LNCaP clone FGC (cell line): ENCODE results near the gene GPRC5D.

ENCODE experiments used
- DNase-seq: peaks from one replicate; pipeline ENCODE4 v3.0.0-alpha.2; 2011; ENCODE audit warnings: low read depth
- H3K4me3 ChIP-seq: 2 replicates; pipeline ENCODE4 v1.5.1; 2011; ENCODE audit warnings: mild to moderate bottlenecking, low read depth, low read length, control low read depth
- CTCF ChIP-seq: IDR thresholded peaks from 2 replicates; pipeline ENCODE4 v1.5.1; 2012; ENCODE audit warnings: mild to moderate bottlenecking; ENCODE audit not compliant: control insufficient read depth, insufficient read depth; ENCODE audit errors: extremely low read depth

Gene GPRC5D

GRCh38 chr12:12952036-12952435 is at the start of gene GPRC5D:
TSS of gene GPRC5D (minus strand) at chr12:12952170. CDS start at chr12:12950384, 1,786 bp downstream.
- H3K4me3 ChIP-seq = no peak within 1 kb of the TSS
- no peak for TF ChIP-seq CTCF
- no peak for DNase-seq

- no peak for DNase-seq
- peak overlapping the region; percentile 85 for H3K4me3 ChIP-seq
- TF ChIP-seq CTCF = no peak
Observed at GRCh38 chr12:13001775-13002040, 49.7 kb upstream of the GPRC5D start.

DNA sequence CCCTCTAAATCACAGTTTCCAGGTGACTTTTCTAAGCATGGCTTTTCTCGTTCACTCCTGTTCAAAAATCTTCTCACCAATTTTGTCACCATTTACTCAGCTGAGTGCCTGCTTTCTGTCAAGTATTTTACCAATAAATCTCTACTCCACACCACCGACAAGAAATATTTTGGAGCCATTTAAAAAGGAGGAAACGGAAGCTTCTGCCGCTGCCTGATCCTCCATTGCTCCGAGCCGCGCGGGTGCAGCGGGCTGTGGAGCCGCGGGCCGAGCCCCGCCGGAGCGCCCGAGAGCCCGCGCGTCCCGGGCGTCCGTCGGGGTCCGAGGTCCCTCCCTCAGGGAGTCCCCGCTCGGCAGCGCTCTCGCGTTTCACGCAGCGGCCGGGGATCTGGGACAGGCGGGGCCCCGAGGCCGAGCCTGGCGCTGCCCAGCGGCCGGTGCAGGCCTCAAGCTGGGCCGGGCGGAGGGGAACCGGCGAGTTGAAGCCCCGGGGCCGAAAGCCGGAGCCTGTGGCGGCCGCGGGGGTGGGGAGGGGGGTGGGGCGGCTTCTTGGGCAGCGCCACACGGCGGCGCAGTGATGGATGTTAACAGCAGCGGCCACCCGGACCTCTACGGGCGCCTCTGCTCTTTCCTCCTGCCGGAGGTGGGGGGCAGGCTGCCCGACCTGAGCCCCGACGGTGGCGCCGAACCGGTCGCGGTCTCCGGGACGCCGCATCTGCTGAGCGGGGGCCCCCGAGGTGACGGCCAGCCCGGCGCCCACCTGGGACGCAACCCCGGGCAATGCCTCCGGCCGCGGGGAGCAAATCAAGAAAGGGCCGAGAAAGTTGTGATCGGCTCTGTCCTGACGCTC is 49.2 kb upstream of the GPRC5D start:
- TF ChIP-seq CTCF = peak; percentile 14; the same call in 1 of the 2 replicates
- H3K4me3 ChIP-seq = peak overlapping the region; percentile 85
- DNase-seq = no peak

GRCh38 chr12:13000616-13000924 is 48.6 kb upstream of the GPRC5D start:
- DNase-seq = no peak
- TF ChIP-seq CTCF = no peak
- H3K4me3 ChIP-seq = peak overlapping the region; percentile 85

- no peak for TF ChIP-seq CTCF
- H3K4me3 ChIP-seq = peak within 1 kb of the TSS; percentile 85
- no peak for DNase-seq
Observed at GRCh38 chr12:12999959-13000615, 48.1 kb upstream of the GPRC5D start, which contains the start of gene HEBP1. TSS of gene HEBP1 (minus strand) at chr12:13000265. CDS start at chr12:13000114, 151 bp downstream.

GRCh38 chr12:12999271-12999958 is 47.4 kb upstream of the GPRC5D start:
- H3K4me3 ChIP-seq = peak overlapping the region; percentile 85
- TF ChIP-seq CTCF = no peak
- no peak for DNase-seq
